ENCODE measurements around the gene SACS.

The SACS gene

DNA sequence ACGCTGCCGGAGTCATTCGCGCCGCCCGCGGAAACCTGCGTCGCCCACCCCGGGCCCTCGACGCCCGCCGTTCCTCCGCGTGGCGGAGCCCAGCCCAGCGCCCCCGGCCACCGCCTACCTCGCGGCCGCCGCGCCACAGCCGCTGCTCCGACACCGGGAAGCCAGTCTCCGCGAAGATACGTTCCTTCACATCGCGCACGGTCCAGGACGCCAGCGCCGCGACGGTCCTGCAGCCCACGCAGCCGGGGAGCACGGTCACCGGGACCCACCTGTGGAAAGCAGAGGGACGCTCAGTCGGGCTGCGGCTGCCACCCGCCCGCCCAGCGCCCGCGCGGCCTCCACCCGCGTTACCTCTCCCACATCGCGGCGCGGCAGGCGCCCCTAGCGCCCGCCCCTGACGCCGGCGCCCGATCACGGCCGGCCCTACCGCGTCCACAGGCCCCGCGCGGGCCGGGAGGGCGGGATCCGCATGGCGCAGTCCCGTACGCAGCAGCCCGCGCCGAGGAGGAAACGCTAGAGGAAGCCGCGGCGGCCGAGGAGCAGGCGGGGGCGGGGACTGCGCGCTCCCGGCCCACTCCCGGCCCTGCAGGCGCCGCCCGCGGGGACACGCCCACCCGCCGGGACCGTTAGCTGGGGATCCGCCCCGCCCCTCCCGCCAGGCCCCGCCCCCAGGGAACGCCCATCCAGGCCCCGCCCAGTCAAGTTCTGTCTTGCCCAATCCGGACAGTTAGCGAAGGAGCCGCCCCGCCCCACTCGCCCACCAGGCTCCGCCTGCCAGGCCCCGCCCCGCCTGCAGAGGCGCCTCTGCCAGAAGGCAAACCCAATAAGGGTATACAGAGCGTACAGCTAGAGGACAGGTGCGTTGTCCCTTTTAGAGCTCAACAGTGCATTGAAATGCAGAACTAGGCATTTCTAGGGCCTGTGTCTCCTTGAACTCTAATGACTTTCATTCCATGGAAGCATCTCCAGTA is 58.2 kb downstream of the SACS start:
- Histone ChIP-seq H3K4me1 (ENCODE audit: insufficient read depth, low read length, severe bottlenecking) (peaks cover 22% of the 10 kb centered on the region), H4K20me1 (ENCODE audit: insufficient read depth, low read length) (no peaks in the 10 kb centered on the region), H3K9me2 (ENCODE audit: low read depth, low read length) (no peaks in the 10 kb centered on the region), H3K27me3 (ENCODE audit: insufficient read depth, low read length) (no peaks in the 10 kb centered on the region; the same call in 1 of the 2 replicates), H3K4me3 (ENCODE audit: low read depth, low read length, poor library complexity, severe bottlenecking) (peak overlapping the region; percentile 96), H3K9me3 (ENCODE audit: low read length) (no peaks in the 10 kb centered on the region), H3K27ac (ENCODE audit: low read depth, low read length, poor library complexity, severe bottlenecking) (no peak overlapping the region), H3K9ac (ENCODE audit: low read length) (peak overlapping the region; percentile 87), H3K4me2 (ENCODE audit: low read length) (peak overlapping the region; percentile 89), H3F3A (ENCODE audit: insufficient read depth, low read length) (no peaks in the 10 kb centered on the region), H2AFZ (ENCODE audit: low read length) (0 out of 2 replicates have a peak overlapping the region, but pooled peaks have one; percentile 25), H3K36me3 (ENCODE audit: insufficient read depth, low read length) (peaks cover 26% of the 10 kb centered on the region), H3K79me2 (ENCODE audit: insufficient read depth, low read length) (no peaks in the 10 kb centered on the region)
- TF ChIP-seq, protein P1, sequence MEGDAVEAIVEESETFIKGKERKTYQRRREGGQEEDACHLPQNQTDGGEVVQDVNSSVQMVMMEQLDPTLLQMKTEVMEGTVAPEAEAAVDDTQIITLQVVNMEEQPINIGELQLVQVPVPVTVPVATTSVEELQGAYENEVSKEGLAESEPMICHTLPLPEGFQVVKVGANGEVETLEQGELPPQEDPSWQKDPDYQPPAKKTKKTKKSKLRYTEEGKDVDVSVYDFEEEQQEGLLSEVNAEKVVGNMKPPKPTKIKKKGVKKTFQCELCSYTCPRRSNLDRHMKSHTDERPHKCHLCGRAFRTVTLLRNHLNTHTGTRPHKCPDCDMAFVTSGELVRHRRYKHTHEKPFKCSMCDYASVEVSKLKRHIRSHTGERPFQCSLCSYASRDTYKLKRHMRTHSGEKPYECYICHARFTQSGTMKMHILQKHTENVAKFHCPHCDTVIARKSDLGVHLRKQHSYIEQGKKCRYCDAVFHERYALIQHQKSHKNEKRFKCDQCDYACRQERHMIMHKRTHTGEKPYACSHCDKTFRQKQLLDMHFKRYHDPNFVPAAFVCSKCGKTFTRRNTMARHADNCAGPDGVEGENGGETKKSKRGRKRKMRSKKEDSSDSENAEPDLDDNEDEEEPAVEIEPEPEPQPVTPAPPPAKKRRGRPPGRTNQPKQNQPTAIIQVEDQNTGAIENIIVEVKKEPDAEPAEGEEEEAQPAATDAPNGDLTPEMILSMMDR (IDR thresholded peaks at IDR 0.05; ENCODE audit: low read length) = no peak
- no peak for TF ChIP-seq EZH2 (IDR thresholded peaks at IDR 0.05; ENCODE audit: borderline replicate concordance, low read length)

DNA sequence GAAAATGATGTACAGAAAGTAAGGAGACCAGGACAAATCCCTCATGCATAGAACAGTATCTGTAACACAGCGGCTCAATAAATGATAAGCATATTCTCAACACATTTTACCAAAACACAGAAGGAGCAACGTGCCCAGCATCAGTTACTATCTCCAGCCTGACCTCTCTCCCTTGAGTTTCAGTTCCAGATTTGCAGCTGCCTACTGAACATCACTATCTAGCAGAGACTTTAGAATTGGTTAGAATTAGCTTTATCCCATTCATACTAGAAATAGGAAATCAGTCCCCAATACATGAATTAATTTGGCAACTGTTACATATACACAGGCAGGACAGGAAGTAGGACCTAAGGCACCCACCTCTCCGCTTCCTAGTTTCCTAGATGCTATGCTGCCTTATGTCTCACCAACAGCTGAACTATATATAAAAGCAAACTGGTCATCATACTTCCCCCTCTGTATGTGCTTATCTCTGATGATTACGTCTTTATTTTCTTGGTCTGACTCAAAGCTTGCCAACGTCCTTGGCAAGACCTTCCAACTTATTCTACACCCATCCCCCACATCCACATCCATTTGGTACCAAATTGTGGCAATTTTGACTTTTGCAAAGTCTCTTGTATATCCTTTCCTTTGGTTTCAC is 61.1 kb downstream of the SACS start:
- Histone ChIP-seq H3F3A (ENCODE audit: insufficient read depth, low read length) (no peaks in the 10 kb centered on the region), H3K4me3 (ENCODE audit: low read depth, low read length, poor library complexity, severe bottlenecking) (no peak overlapping the region), H3K79me2 (ENCODE audit: insufficient read depth, low read length) (no peaks in the 10 kb centered on the region), H3K27ac (ENCODE audit: low read depth, low read length, poor library complexity, severe bottlenecking) (no peak overlapping the region), H3K9me3 (ENCODE audit: low read length) (no peaks in the 10 kb centered on the region), H4K20me1 (ENCODE audit: insufficient read depth, low read length) (no peaks in the 10 kb centered on the region), H3K36me3 (ENCODE audit: insufficient read depth, low read length) (peaks cover 46% of the 10 kb centered on the region), H2AFZ (ENCODE audit: low read length) (no peak overlapping the region), H3K4me1 (ENCODE audit: insufficient read depth, low read length, severe bottlenecking) (peaks cover 22% of the 10 kb centered on the region), H3K27me3 (ENCODE audit: insufficient read depth, low read length) (no peaks in the 10 kb centered on the region), H3K9me2 (ENCODE audit: low read depth, low read length) (no peaks in the 10 kb centered on the region), H3K4me2 (ENCODE audit: low read length) (no peak overlapping the region), H3K9ac (ENCODE audit: low read length) (no peak overlapping the region)
- TF ChIP-seq EZH2 (IDR thresholded peaks at IDR 0.05; ENCODE audit: borderline replicate concordance, low read length) = no peak
- TF ChIP-seq, protein P1 (IDR thresholded peaks at IDR 0.05; ENCODE audit: low read length) = no peak

DNA sequence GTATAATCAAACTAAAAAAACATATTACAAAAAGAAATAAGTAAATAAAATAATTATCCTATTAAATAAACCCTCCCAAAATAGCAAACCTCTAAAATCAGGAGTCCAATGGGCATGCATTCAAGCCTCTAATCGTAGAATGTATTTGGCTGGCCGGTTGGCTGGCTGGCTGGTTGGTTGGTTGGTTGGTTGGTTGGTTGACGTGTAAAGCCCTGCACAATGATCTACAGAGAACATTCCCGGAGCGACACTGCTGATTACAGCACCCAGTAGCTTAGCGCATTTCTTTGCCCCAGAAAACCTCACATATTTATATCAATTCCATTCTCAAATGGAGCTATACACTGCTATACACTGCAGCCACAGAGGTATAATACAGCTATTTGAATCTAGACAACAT is 65.6 kb downstream of the SACS start:
- peaks cover 79% of the 10 kb centered on the region for H3K36me3 ChIP-seq (ENCODE audit: insufficient read depth, low read length)

More for the DNA sequence above, 65.6 kb downstream of the SACS start:
- Histone ChIP-seq H3K79me2 (ENCODE audit: insufficient read depth, low read length) (no peaks in the 10 kb centered on the region), H3K4me3 (ENCODE audit: low read depth, low read length, poor library complexity, severe bottlenecking) (no peak overlapping the region), H3F3A (ENCODE audit: insufficient read depth, low read length) (no peaks in the 10 kb centered on the region), H3K4me2 (ENCODE audit: low read length) (no peak overlapping the region), H4K20me1 (ENCODE audit: insufficient read depth, low read length) (no peaks in the 10 kb centered on the region), H2AFZ (ENCODE audit: low read length) (no peak overlapping the region), H3K9ac (ENCODE audit: low read length) (no peak overlapping the region), H3K4me1 (ENCODE audit: insufficient read depth, low read length, severe bottlenecking) (peaks cover 6% of the 10 kb centered on the region), H3K9me2 (ENCODE audit: low read depth, low read length) (no peaks in the 10 kb centered on the region), H3K9me3 (ENCODE audit: low read length) (no peaks in the 10 kb centered on the region), H3K27ac (ENCODE audit: low read depth, low read length, poor library complexity, severe bottlenecking) (no peak overlapping the region), H3K27me3 (ENCODE audit: insufficient read depth, low read length) (no peaks in the 10 kb centered on the region)
- no peak for TF ChIP-seq EZH2 (IDR thresholded peaks at IDR 0.05; ENCODE audit: borderline replicate concordance, low read length)
- TF ChIP-seq, protein P1 (IDR thresholded peaks at IDR 0.05; ENCODE audit: low read length) = no peak

Measured in OCI-LY1 (cell line).